Measurements from ENCODE around the gene MAP2K3.
"Not testable (repeated sequence)": the region's sequence is repeated elsewhere in the genome, so short reads cannot be mapped to it uniquely, and the experiment has no call there.

Gene MAP2K3

GRCh38 chr17:21303441-21304065 lies 19.0 kb downstream of the MAP2K3 start:
- in situ Hi-C loops (cut with MboI; ENCODE audit: low pct_unique_long_range_greater_than_20kb, low sequenced_read_pairs) = loop anchor here (25.0 kb wide), 1 partner anchor 484 kb away; no protein-coding TSS in a partner anchor
- no peak for DNase-seq

GRCh38 chr17:21304091-21304490 lies 19.6 kb downstream of the MAP2K3 start:
- no peak for DNase-seq
- in situ Hi-C loops (cut with MboI; ENCODE audit: low pct_unique_long_range_greater_than_20kb, low sequenced_read_pairs) = loop anchor here (25.0 kb wide), 1 partner anchor 483 kb away; no protein-coding TSS in a partner anchor

GRCh38 chr17:21304551-21305151 lies 20.1 kb downstream of the MAP2K3 start:
- DNase-seq = not testable (repeated sequence)
- in situ Hi-C loops (cut with MboI; ENCODE audit: low pct_unique_long_range_greater_than_20kb, low sequenced_read_pairs) = loop anchor here (25.0 kb wide), 1 partner anchor 483 kb away; no protein-coding TSS in a partner anchor

- not testable (repeated sequence) for DNase-seq
- in situ Hi-C loops (cut with MboI; ENCODE audit: low pct_unique_long_range_greater_than_20kb, low sequenced_read_pairs) = loop anchor here (25.0 kb wide), 1 partner anchor 482 kb away; no protein-coding TSS in a partner anchor
These were observed 21.1 kb downstream of the MAP2K3 start for GRCh38 chr17:21305431-21306180.

GRCh38 chr17:21306611-21307272 lies 22.2 kb downstream of the MAP2K3 start:
- in situ Hi-C loops (cut with MboI; ENCODE audit: low pct_unique_long_range_greater_than_20kb, low sequenced_read_pairs) = loop anchor here (25.0 kb wide), 1 partner anchor 481 kb away; no protein-coding TSS in a partner anchor
- DNase-seq = not testable (repeated sequence)

GRCh38 chr17:21307273-21307625 lies 22.7 kb downstream of the MAP2K3 start:
- in situ Hi-C loops (cut with MboI; ENCODE audit: low pct_unique_long_range_greater_than_20kb, low sequenced_read_pairs) = loop anchor here (25.0 kb wide), 1 partner anchor 480 kb away; no protein-coding TSS in a partner anchor
- not testable (repeated sequence) for DNase-seq

- DNase-seq = not testable (repeated sequence)
- in situ Hi-C loops (cut with MboI; ENCODE audit: low pct_unique_long_range_greater_than_20kb, low sequenced_read_pairs) = loop anchor here (25.0 kb wide), 1 partner anchor 478 kb away; no protein-coding TSS in a partner anchor
These were observed 24.4 kb downstream of the MAP2K3 start for GRCh38 chr17:21308931-21309381.

GRCh38 chr17:21310061-21310765 lies 25.7 kb downstream of the MAP2K3 start:
- DNase-seq = not testable (repeated sequence)
- in situ Hi-C loops (cut with MboI; ENCODE audit: low pct_unique_long_range_greater_than_20kb, low sequenced_read_pairs) = loop anchor here (25.0 kb wide), 1 partner anchor 477 kb away; no protein-coding TSS in a partner anchor

GRCh38 chr17:21310766-21311602 lies 26.5 kb downstream of the MAP2K3 start:
- peak; percentile 53 for DNase-seq
- in situ Hi-C loops (cut with MboI; ENCODE audit: low pct_unique_long_range_greater_than_20kb, low sequenced_read_pairs) = loop anchor here (25.0 kb wide), 1 partner anchor 476 kb away; no protein-coding TSS in a partner anchor

GRCh38 chr17:21313320-21313719 lies 28.8 kb downstream of the MAP2K3 start:
- no peak for DNase-seq
- in situ Hi-C loops (cut with MboI; ENCODE audit: low pct_unique_long_range_greater_than_20kb, low sequenced_read_pairs) = loop anchor here (25.0 kb wide), 1 partner anchor 474 kb away; no protein-coding TSS in a partner anchor

GRCh38 chr17:21313761-21314160 lies 29.2 kb downstream of the MAP2K3 start:
- DNase-seq = not testable (repeated sequence)
- in situ Hi-C loops (cut with MboI; ENCODE audit: low pct_unique_long_range_greater_than_20kb, low sequenced_read_pairs) = loop anchor here (25.0 kb wide), 1 partner anchor 474 kb away; no protein-coding TSS in a partner anchor

- in situ Hi-C loops (cut with MboI; ENCODE audit: low pct_unique_long_range_greater_than_20kb, low sequenced_read_pairs) = loop anchor here (25.0 kb wide), 1 partner anchor 473 kb away; no protein-coding TSS in a partner anchor
These were observed 29.8 kb downstream of the MAP2K3 start for GRCh38 chr17:21314261-21314664.

GRCh38 chr17:21314701-21315111 lies 30.2 kb downstream of the MAP2K3 start:
- in situ Hi-C loops (cut with MboI; ENCODE audit: low pct_unique_long_range_greater_than_20kb, low sequenced_read_pairs) = loop anchor here (25.0 kb wide), 1 partner anchor 473 kb away; no protein-coding TSS in a partner anchor
- DNase-seq = not testable (repeated sequence)

More at GRCh38 chr17:21314261-21314664, 29.8 kb downstream of the MAP2K3 start:
- not testable (repeated sequence) for DNase-seq

GRCh38 chr17:21315246-21316000 lies 30.9 kb downstream of the MAP2K3 start:
- not testable (repeated sequence) for DNase-seq
- in situ Hi-C loops (cut with MboI; ENCODE audit: low pct_unique_long_range_greater_than_20kb, low sequenced_read_pairs) = loop anchor here (25.0 kb wide), 1 partner anchor 472 kb away; no protein-coding TSS in a partner anchor

GRCh38 chr17:21316212-21316886 lies 31.8 kb downstream of the MAP2K3 start:
- in situ Hi-C loops (cut with MboI; ENCODE audit: low pct_unique_long_range_greater_than_20kb, low sequenced_read_pairs) = loop anchor here (25.0 kb wide), 1 partner anchor 471 kb away; no protein-coding TSS in a partner anchor
- not testable (repeated sequence) for DNase-seq

Measured in KBM-7 (cell line).